ENCODE results near the gene AGTR1. TPM values are rescaled to one million over a fixed set of nuclear protein-coding genes. Genes with fewer than 3 reads are reported as not detected.

The AGTR1 gene
- total and polyA plus RNA-seq, 4 donors: 30.0 to 52.2 (median 41.9) TPM

DNA sequence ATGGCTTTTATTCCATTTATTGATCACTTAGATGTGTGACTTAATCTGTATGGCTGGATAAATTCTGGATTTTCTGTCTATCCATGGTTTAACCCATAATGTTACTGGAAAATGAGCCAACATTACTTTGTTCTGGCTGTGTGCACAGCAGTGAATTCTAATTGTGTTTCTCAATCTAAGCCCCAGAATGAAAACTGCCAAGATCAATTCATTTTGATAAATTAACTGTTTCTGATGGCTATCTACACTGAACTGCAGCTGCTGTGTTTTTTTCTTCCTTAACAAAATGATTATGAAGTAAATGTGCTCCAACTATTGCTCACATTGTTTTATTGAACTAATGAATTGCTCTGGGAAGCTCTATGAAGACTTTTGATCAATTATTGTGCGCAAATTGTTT is 94.2 kb downstream of the AGTR1 start:
- 98% methylated on average over 1 of the region's 1 CpG for WGBS
- TF ChIP-seq EGR1 (IDR thresholded peaks at IDR 0.05; ENCODE audit: low read depth in 2 of 2): no peak
- no peaks in the 10 kb centered on the region for H3K27me3 ChIP-seq (ENCODE audit: control insufficient read depth in 4 of 4, insufficient read depth in 4 of 4, low read length in 3 of 4)

DNA sequence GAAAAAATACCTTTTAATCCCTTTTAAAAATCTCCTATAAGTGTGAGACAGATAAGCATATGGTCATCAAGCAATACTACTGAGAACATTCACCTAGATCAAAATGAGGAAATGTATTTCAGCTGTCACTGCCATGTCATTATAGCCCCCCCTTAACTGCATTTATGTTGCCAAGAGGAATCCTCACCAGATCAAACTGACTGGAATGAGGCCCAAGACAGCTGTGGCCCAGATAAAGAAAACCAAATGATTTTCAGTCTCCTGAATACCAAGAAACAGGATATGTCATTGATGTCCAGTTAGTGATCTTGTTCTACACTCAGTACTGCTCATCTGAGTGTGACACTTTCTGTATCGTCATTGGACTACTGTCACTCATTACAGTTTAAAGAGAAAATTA is 94.8 kb downstream of the AGTR1 start:
- Histone ChIP-seq H3K4me3 (ENCODE audit: low read depth in 1 of 3, low read length in 3 of 3) (no peak overlapping the region), H3K4me1 (ENCODE audit: control insufficient read depth in 4 of 4, insufficient read depth in 4 of 4, low read length in 3 of 4) (no peaks in the 10 kb centered on the region), H3K27me3 (ENCODE audit: control insufficient read depth in 4 of 4, insufficient read depth in 4 of 4, low read length in 3 of 4) (no peaks in the 10 kb centered on the region), H3K9me3 (ENCODE audit: control insufficient read depth in 4 of 4, low read length in 3 of 4) (no peaks in the 10 kb centered on the region), H3K27ac (ENCODE audit: low read depth in 1 of 2, low read length in 2 of 2) (no peak overlapping the region), H3K9ac (ENCODE audit: low read depth in 1 of 2, low read length in 2 of 2) (no peak overlapping the region), H3K36me3 (ENCODE audit: control insufficient read depth in 4 of 4, insufficient read depth in 3 of 4, low read depth in 1 of 4, low read length in 3 of 4) (no peaks in the 10 kb centered on the region)
- 87% methylated on average over 1 of the region's 1 CpG for WGBS
- DNase-seq (ENCODE audit: low spot score): no peak
- TF ChIP-seq, protein P1, sequence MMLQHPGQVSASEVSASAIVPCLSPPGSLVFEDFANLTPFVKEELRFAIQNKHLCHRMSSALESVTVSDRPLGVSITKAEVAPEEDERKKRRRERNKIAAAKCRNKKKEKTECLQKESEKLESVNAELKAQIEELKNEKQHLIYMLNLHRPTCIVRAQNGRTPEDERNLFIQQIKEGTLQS (IDR thresholded peaks at IDR 0.05): no peak
- TF ChIP-seq FOXA2 (IDR thresholded peaks at IDR 0.05) (no peak), YY1 (IDR thresholded peaks at IDR 0.05) (no peak), EGR1 (IDR thresholded peaks at IDR 0.05; ENCODE audit: low read depth in 2 of 2) (no peak)

More for the DNA sequence above, 94.2 kb downstream of the AGTR1 start:
- Histone ChIP-seq H3K9me3 (ENCODE audit: control insufficient read depth in 4 of 4, low read length in 3 of 4) (no peaks in the 10 kb centered on the region), H3K9ac (ENCODE audit: low read depth in 1 of 2, low read length in 2 of 2) (no peak overlapping the region), H3K4me1 (ENCODE audit: control insufficient read depth in 4 of 4, insufficient read depth in 4 of 4, low read length in 3 of 4) (no peaks in the 10 kb centered on the region), H3K4me3 (ENCODE audit: low read depth in 1 of 3, low read length in 3 of 3) (no peak overlapping the region), H3K36me3 (ENCODE audit: control insufficient read depth in 4 of 4, insufficient read depth in 3 of 4, low read depth in 1 of 4, low read length in 3 of 4) (no peaks in the 10 kb centered on the region), H3K27ac (ENCODE audit: low read depth in 1 of 2, low read length in 2 of 2) (no peak overlapping the region)
- DNase-seq (ENCODE audit: low spot score): no peak

Small RNA genes lying within 50 kb of the gene (small RNA-seq; reads per million reads assigned to genes)
- not detected for gene RPL38P1

Other genes with a start within 250 kb of the AGTR1 start
- gene CPB1, start 129.9 kb downstream of the AGTR1 start, total RNA-seq: under 1 TPM in 1 of 2 donors, not detected in 1; 0.75 TPM
- gene CPB1, start 129.9 kb downstream of the AGTR1 start, polyA plus RNA-seq: under 1 TPM; 0.20 to 0.57 TPM
- 1 to 10 TPM in 1 of 2 donors, under 1 TPM in 1; 0.42 to 8.6 TPM for gene CPA3, start 167.4 kb downstream of the AGTR1 start, total RNA-seq
- 1 to 10 TPM in 1 of 2 donors, not detected in 1; 1.9 TPM for gene CPA3, start 167.4 kb downstream of the AGTR1 start, polyA plus RNA-seq